ENCODE data around the gene FIGNL2.

GRCh38 chr12:51888316-51889215 lies 40.0 kb upstream of the FIGNL2 start:
- TF ChIP-seq POLR2AphosphoS5 (IDR thresholded peaks at IDR 0.05; ENCODE audit: borderline replicate concordance, low read depth, low read length): no peak
- no peak for TF ChIP-seq EZH2 (IDR thresholded peaks at IDR 0.05)

Data from SK-N-MC (cell line).